UCSD-AML1 (cell line): ENCODE data around the gene PADI1.
A peak's percentile ranks its signal among the peaks of the same experiment; 100 is the strongest.

ENCODE experiments used
- DNase-seq: peaks from one replicate; lab custom pipeline; 2025; ENCODE audit not compliant: unreplicated experiment; lab: John Stamatoyannopoulos, UW

Gene PADI1

GRCh38 chr1:17196496-17197185, 8.3 kb upstream of the PADI1 start:
- no peak for DNase-seq

DNA sequence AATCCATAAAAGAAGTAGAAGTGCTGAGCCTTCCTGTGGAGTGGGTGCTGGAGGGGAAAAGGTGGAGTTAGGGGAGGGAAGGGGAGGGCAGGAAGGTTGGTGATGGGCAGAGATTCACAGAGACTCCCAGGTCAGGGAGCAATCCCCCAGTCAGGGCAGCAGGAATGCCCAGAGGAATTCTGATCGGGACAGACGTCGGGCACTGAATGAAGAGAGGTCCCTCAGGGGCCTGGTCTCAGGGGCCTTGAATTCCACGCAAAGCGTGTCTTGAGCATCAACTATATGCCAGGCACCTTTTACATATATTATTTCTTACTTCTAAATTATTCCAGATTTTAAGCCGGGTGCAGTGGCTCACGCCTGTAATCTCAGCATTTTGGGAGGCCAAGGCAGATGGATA, 7.2 kb upstream of the PADI1 start:
- no peak for DNase-seq

DNA sequence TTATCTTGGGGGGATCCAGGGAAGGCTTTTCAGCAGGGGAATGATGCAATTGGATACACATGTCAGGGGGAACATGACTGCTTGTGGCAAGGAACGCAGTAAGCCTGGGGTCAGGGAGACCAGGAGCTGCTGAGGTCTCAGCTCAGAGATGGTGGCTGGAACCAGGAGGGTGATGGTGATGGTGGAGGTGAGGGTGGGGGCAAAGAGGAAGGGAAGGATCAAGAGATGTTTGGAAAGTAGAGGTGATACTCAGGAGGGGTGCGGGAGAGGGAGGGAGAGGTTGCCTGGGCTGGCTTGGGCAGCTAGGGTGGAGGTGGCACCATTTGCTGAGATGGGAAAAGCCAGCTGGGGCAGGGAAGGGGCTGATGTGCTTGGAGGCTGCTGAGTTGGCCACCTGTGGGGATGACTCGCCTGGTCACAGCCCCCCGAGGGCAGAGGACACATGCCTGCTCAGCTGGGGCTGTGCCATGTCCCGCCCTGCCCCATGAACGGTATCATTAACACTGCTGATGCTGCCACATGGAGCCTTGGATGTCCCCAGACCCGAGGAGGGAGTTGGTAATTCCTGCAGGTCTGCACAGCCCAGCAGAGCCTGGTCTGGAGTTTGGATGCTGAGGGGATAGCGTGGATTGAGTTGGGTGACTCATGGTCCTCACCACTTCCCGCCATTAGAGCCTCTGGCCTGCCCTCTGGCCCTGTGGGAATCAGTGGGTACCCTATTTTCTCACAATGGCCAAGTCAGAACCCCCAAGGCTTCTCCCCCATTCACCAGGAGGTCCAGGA, 6.3 kb upstream of the PADI1 start:
- no peak for DNase-seq

DNA sequence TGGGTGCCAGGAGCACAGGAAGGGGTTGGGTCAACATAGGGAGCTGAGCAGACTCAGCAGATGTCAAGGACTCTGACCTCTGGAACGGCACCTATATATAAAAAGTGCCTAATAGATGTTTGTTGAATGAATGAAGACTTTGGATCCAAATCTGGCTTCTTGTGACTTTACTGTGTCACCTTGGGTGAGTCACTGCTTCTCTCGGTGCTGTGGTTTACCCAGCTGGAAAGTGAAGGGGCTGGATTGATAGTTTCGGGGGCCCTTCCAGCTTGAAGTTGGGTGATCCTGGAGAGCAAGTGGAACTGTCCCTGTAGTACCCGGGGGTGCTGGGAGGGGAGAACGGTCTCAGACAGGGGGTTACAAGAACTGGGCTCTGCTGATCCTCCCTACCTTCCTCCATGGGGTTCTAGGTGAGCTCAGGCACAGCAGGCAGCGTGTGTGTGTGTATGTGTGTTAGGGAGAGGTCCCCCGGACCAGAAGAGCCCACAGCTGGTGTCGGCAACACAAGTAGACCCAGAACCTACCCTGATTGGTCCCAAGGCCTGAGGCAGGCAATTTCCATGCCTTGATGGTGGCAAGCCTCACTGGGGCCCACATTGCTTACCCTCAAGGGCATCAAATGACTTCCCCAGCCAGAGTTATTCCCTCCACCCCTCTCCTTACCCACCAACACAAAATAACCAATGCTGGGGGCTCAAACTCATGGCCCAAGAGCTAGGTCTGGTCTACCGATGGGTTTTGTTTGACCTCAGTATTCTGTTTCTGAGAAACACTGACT, 5.5 kb upstream of the PADI1 start:
- no peak for DNase-seq

DNA sequence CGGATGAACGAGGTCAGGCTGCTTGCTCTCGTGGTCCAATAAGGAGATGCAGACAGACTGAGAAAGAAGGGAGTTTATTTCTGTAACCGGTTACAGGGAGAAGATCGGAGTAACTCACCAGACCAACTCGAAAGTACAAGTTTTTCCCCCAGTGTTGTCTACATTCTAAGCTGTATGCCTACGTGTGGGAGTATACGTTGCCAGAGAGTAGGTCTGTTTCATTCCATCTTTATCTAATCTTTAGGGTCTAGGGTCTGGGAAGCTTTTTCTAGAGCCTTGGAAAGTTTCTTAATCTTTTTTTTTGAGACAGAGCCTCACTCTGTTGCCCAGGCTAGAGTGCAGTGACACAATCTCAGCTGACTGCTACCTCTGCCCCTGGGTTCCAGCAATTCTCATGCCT, 4.7 kb upstream of the PADI1 start:
- no peak for DNase-seq

- DNase-seq: no peak
These were observed 4.2 kb upstream of the PADI1 start for GRCh38 chr1:17200756-17201155.

GRCh38 chr1:17201201-17202021, 3.5 kb upstream of the PADI1 start:
- DNase-seq: no peak

GRCh38 chr1:17205652-17206051, 724 bp downstream of the PADI1 start:
- DNase-seq: no peak

- no peak for DNase-seq
These were observed 1.3 kb downstream of the PADI1 start for GRCh38 chr1:17206196-17206595.

- peak; percentile 48 for DNase-seq
These were observed 2.1 kb downstream of the PADI1 start for GRCh38 chr1:17207046-17207445.

- peak; percentile 48 for DNase-seq
These were observed 2.6 kb downstream of the PADI1 start for GRCh38 chr1:17207540-17207939.

DNA sequence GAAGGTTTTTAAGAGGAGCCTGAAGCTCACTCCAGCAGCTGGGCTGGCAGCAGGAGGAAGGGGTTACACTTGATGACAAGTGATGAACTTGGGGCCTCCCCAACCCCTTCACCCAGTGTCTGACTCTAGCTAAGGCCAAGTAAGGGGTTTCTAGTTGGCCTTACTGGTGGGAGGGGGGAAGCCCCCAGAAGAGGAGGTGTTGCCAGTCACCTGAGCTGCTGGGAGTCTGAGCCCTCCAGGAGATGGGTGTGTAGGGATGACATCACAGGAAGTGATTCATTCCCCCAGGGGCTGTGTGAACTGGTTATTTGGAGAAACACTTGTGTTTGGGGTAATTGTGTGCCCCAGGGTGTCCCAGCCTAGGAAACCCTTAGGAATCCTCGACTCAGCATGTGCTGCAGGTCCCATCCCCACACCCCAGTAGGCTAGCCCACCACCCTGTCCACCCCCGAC, 3.1 kb downstream of the PADI1 start:
- no peak for DNase-seq

GRCh38 chr1:17208546-17208945, 3.6 kb downstream of the PADI1 start:
- DNase-seq: no peak

GRCh38 chr1:17209430-17209829, 4.5 kb downstream of the PADI1 start:
- DNase-seq: no peak

DNA sequence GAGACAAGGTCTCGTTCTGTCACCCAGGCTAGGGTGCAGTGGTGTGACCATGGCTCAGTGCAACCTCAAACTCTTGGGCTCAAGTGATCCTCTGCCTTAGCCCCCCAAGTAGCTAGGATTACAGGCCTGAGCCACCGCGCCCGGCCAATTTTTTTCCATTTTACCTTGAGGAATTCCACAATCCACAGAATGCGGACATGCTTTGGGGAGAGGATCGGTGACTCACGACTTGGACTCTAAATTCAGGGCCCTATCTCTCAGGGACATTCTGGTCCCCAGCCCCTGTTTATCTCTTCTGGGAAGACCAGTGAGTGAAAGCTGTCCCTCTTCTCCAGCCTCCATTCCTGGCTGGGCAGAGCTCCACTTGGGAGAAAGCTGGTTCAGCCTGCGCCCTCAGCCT, 5.2 kb downstream of the PADI1 start:
- DNase-seq: no peak

GRCh38 chr1:17211377-17211776, 6.4 kb downstream of the PADI1 start:
- DNase-seq: no peak

- no peak for DNase-seq
These were observed 7.1 kb downstream of the PADI1 start for GRCh38 chr1:17212009-17212408.

DNA sequence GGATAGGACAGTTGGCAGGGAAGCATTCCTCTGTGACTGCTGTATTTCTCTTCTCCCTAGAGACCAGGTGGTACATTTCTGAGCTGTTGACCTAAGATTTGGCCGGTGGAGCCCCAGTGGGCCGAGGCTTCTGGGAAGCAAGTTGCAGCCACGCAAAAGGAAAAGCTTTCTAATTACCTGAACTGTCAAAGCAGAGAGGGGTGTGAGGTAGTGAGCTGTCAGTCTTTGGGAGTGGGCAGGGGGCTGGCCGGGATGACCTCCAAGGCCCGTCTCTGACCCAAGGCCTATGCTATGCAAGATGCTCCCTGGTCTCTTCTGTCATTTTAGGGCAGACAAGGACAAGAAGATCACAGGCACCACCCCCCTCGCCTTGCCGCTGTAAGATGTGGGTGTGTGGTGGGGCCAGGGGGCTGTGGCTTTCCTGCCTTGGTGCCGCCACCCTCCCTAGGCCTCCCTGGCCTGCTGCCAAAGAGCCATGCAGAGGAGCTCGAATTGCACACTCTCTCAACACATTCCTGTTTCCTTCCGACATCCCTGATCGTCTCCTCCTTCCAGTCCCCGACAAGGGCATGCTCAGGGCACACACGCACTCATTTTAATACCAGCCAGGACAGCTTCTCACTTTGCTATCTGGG, 7.7 kb downstream of the PADI1 start:
- peak; percentile 79 for DNase-seq

- no peak for DNase-seq
These were observed 8.3 kb downstream of the PADI1 start for GRCh38 chr1:17213148-17213781.

GRCh38 chr1:17213782-17214148, 8.8 kb downstream of the PADI1 start:
- DNase-seq: no peak
